ENCODE data around the gene RCN2. TPM values are rescaled to one million over a fixed set of nuclear protein-coding genes. Genes with fewer than 3 reads are reported as not detected.

Gene RCN2
- total RNA-seq, 2 donors from 2014 or later, result 37.4 to 40.7 TPM

DNA sequence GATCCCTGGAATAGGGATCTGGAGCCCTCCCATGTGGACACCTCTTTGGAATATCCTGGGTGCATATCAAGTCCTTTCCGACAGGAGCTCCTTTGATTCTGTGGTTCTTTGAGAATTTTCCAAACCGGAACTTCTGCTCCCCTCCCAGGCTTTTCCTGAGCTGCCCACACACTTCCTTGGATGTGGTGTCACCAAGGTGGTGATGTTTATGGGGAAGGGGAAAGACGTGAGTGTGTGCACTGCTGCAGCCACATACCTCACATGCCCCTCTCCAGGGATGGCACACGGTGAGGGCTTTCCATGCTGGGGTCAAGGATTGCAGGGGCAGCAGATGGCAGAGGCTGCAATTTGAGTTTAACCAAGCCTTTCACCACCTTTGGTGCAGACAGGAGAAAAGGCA is 35.5 kb downstream of the RCN2 start:
- intact Hi-C loops (cut with DNase I), result no loop called here
- DNase-seq (ENCODE audit: low spot score), result no peak

- intact Hi-C loops (cut with DNase I), result no loop called here
- DNase-seq (ENCODE audit: low spot score), result no peak
These were observed 36.8 kb downstream of the RCN2 start for GRCh38 chr15:76968306-76968705.

DNA sequence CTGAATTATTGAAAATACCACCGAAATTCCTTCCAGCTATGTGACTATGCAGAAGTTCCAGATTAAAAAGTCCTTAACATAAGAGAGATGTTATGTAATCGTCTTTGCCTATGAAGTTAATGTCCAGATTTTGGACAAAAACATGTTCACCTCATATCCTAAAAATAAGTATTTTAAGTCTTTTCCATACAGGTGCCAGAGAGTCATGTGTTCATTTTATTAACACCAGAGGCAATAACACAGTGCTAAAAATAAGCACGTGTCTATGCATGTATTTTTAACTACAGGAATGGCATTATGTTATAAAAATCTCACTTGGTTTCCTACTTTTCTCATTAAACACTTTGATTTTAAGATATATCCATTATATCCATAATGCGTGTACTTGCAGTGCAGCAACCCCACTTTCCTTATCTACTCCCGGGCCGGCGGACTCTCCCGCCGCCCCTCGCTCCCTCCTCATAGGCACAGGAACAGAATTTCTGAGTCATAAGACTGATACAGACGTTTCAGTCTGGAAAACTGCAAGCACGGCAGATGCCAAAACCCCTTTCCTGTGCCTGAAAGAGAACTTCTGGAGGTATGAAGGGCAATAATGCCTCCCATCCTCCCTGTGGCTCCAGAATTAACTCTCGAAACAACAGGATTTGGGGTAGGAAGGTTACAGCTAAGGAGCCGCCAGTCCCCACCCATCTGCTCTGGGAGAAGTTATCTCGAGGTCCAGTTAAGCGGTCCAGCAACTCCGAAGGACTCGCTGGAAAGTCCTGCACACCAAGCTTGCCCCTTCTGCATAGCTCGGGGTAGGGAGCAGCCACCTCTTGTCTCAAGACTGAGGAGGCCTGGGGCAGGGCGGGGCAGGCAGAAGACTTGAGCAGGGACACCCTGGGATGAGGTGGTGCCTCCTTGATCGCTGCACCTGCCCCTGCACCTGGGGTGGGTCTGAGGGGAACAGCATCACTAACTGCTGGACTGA is 41.1 kb downstream of the RCN2 start:
- intact Hi-C loops (cut with DNase I), result loop anchor here in 1 of 2 donors (10.0 kb wide), 1 partner anchor 858 kb away; no protein-coding TSS in a partner anchor
- DNase-seq (ENCODE audit: low spot score), result no peak

- intact Hi-C loops (cut with DNase I), result loop anchor here in 1 of 2 donors (10.0 kb wide), 1 partner anchor 859 kb away; no protein-coding TSS in a partner anchor
- no peak for DNase-seq (ENCODE audit: low spot score)
These were observed 41.8 kb downstream of the RCN2 start for GRCh38 chr15:76973362-76973743.

GRCh38 chr15:76973906-76974305 is 42.4 kb downstream of the RCN2 start:
- no peak for DNase-seq (ENCODE audit: low spot score)
- intact Hi-C loops (cut with DNase I), result loop anchor here in 1 of 2 donors (10.0 kb wide), 1 partner anchor 859 kb away; no protein-coding TSS in a partner anchor

DNA sequence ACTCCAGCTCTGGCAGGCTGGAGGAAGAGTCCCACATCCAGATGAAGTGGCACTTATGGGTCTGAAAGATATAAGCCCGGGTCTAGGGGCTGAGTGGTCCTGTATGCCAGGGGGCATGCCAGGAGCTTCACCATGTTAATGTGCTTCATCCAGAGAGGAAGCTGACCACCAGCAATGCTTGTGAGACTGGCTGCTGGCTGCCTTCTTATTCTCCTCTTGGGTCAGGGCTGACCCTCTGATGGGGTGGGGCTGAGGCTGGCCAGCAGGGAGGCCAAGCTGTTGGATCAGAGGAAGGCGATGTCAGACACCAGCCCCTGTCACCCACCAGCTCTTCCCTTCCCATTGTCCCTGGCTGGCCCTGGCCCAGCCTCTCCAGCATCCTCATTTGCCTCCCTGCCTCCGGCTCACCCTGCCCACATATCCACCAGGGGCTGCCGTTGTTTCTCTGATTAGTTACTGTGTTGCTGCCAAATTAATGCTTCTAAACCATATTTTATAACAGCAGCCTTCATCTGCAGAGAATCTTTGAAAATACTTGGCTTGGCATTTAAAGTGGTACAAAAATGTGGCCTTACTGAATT is 43.0 kb downstream of the RCN2 start:
- DNase-seq (ENCODE audit: low spot score), result no peak
- intact Hi-C loops (cut with DNase I), result loop anchor here in 1 of 2 donors (10.0 kb wide), 1 partner anchor 860 kb away; no protein-coding TSS in a partner anchor

DNA sequence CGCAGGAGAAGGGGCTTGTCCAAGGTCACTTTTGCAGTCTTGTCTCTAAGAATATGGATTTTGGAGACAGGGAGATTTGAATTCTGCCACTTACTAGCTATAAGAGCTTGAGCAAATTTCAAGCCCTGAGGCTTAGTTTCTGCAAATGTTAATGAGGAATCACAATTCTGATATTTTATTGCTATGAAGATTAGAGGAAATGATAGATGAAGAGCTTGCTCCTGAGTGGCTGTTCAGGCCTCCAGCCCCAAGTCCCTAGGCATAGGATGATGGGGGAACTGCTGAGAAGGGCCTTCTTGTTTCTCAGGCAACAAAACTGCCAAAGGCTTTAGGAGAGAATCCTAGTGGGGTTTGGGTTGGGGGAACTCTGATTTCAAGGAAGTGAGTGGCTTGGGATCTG is 44.6 kb downstream of the RCN2 start:
- intact Hi-C loops (cut with DNase I), result loop anchor here in 1 of 2 donors (10.0 kb wide), 1 partner anchor 861 kb away; no protein-coding TSS in a partner anchor

GRCh38 chr15:76976572-76977270 is 45.2 kb downstream of the RCN2 start:
- no peak for DNase-seq (ENCODE audit: low spot score)
- intact Hi-C loops (cut with DNase I), result loop anchor here in 1 of 2 donors (10.0 kb wide), 1 partner anchor 862 kb away; no protein-coding TSS in a partner anchor

More for the DNA sequence above, 44.6 kb downstream of the RCN2 start:
- no peak for DNase-seq (ENCODE audit: low spot score)

DNA sequence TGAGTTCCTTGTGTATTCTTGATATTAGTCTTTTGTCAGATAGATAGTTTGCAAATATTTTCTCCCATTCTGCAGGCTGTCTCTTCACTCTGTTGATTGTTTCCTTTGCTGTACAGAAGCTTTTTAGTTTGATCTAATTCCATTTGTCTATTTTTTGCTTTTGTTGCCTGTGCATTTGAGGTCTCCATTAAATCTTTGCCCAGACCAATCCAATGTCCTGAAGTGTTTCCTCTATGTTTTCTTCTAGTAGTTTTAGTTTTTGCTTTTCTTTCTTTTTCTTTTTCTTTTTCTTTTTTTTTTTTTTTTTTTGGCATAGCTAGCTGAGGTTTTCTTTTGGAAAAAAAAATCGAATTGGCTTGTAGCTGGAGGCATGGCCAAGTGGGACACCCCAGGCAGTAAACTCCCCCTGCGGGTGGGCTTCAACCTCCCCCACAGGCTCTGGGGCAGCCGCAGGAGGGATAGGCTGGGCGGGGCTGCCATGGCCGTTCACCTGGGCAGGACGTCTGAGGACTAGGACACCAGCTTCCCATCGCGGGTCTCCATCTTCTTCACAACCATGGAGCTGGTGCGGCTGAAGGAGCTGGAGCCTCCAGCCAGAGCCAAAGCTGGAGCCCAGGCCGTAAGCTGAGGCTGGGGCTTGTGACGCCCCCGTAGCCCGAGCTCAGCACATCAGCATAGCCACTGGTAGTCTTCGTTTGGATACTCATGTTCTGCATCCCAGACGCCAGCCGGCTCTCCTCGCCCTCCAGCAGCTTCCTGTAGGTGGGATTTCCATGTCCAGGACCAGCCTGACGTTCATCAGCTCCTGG is 47.2 kb downstream of the RCN2 start:
- DNase-seq (ENCODE audit: low spot score), result no peak

GRCh38 chr15:76979331-76979925 is 47.9 kb downstream of the RCN2 start:
- intact Hi-C loops (cut with DNase I), result loop anchor here in 1 of 2 donors (10.0 kb wide), 1 partner anchor 865 kb away; no protein-coding TSS in a partner anchor
- no peak for DNase-seq (ENCODE audit: low spot score)

More for the DNA sequence above, 47.2 kb downstream of the RCN2 start:
- intact Hi-C loops (cut with DNase I), result loop anchor here in 1 of 2 donors (10.0 kb wide), 1 partner anchor 864 kb away; no protein-coding TSS in a partner anchor

GRCh38 chr15:76979996-76980520 is 48.5 kb downstream of the RCN2 start:
- intact Hi-C loops (cut with DNase I), result loop anchor here in 1 of 2 donors (10.0 kb wide), 1 partner anchor 865 kb away; no protein-coding TSS in a partner anchor

GRCh38 chr15:76982356-76982755 is 50.8 kb downstream of the RCN2 start:
- intact Hi-C loops (cut with DNase I), result no loop called here
- no peak for DNase-seq (ENCODE audit: low spot score)

More at GRCh38 chr15:76979996-76980520, 48.5 kb downstream of the RCN2 start:
- no peak for DNase-seq (ENCODE audit: low spot score)

GRCh38 chr15:76982756-76983155 is 51.2 kb downstream of the RCN2 start:
- intact Hi-C loops (cut with DNase I), result no loop called here
- DNase-seq (ENCODE audit: low spot score), result no peak

DNA sequence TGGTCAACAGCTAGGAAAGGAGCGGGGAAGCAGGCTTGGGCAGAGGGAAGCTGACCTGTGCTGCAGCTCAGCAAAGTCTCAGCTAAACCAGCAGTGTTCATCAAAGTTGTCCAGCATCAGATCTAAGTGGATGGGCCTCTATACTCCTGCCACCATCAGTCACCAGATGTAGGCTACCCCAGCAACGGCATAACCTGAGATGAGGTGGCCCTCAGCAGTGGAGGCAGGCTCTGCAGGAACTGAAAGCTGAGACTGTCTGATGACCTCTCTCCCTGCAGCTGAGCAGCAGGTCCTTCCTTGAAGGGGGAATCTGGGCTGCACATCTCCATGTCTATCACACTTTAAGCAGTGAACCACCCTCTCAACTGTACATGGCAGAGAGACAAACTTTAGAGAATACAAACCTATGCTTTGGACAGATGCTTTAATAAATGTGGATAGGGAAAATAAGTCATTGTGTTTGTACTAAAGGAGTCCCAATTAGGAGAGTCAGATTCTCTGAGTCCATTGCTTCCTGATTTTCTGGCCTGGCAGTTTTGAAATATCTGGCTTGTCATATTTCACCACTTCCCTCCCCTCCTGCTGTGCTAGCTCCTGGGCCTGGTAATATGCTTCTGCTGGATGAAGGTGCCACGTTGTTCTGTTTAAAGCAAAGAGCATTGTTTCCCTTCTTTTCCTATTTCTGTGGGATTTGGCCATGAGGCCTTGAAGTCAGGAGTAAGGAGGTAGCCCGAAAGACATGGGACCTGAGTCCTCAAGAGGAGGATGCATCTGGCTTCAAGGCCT is 52.2 kb downstream of the RCN2 start:
- DNase-seq (ENCODE audit: low spot score), result no peak
- intact Hi-C loops (cut with DNase I), result no loop called here

DNA sequence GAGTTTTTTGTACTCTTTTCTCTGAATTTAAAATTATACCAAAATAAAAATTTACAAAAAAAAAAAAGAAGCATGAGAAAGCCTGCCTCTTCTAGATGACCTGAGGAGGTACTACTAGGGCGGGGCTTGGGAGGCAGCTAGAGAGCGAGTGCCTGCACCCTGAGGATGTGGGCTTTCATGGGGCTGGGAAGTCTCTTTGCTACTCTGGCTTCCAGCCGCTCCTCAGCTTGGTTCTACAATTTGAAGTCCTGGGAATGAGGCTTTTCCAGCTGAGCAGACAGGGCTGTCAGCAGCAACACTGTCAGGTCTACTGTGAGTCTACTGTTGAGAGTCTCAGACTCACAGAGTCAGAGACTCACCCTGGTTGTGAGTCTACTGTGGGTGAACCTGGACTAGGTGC is 55.2 kb downstream of the RCN2 start:
- intact Hi-C loops (cut with DNase I), result no loop called here

GRCh38 chr15:76987276-76987675 is 55.7 kb downstream of the RCN2 start:
- DNase-seq (ENCODE audit: low spot score), result no peak
- intact Hi-C loops (cut with DNase I), result no loop called here

More for the DNA sequence above, 55.2 kb downstream of the RCN2 start:
- no peak for DNase-seq (ENCODE audit: low spot score)

All from posterior vena cava (tissue), 2 donors.